Measurements from ENCODE around the gene PRKG2.

The PRKG2 gene

GRCh38 chr4:81042578-81043365 lies 172.2 kb downstream of the PRKG2 start:
- TF ChIP-seq, protein P1, sequence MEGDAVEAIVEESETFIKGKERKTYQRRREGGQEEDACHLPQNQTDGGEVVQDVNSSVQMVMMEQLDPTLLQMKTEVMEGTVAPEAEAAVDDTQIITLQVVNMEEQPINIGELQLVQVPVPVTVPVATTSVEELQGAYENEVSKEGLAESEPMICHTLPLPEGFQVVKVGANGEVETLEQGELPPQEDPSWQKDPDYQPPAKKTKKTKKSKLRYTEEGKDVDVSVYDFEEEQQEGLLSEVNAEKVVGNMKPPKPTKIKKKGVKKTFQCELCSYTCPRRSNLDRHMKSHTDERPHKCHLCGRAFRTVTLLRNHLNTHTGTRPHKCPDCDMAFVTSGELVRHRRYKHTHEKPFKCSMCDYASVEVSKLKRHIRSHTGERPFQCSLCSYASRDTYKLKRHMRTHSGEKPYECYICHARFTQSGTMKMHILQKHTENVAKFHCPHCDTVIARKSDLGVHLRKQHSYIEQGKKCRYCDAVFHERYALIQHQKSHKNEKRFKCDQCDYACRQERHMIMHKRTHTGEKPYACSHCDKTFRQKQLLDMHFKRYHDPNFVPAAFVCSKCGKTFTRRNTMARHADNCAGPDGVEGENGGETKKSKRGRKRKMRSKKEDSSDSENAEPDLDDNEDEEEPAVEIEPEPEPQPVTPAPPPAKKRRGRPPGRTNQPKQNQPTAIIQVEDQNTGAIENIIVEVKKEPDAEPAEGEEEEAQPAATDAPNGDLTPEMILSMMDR (IDR thresholded peaks at IDR 0.05; ENCODE audit: low read depth, low read length, missing control alignments), result no peak
- in situ Hi-C loops (cut with HindIII; ENCODE audit: low sequenced_read_pairs), result loop anchor here (25.0 kb wide), 1 partner anchor 680 kb away; no protein-coding TSS in a partner anchor

GRCh38 chr4:81040012-81040659 lies 174.9 kb downstream of the PRKG2 start:
- no peak overlapping the region for H3K4me3 ChIP-seq (ENCODE audit: low read depth, low read length)
- TF ChIP-seq, protein P1 (IDR thresholded peaks at IDR 0.05; ENCODE audit: low read depth, low read length, missing control alignments), result peak; percentile 65
- in situ Hi-C loops (cut with HindIII; ENCODE audit: low sequenced_read_pairs), result loop anchor here (25.0 kb wide), 1 partner anchor 678 kb away; no protein-coding TSS in a partner anchor
- DNase-seq (ENCODE audit: low read depth), result peak; percentile 29

More at GRCh38 chr4:81042578-81043365, 172.2 kb downstream of the PRKG2 start:
- H3K4me3 ChIP-seq (ENCODE audit: low read depth, low read length), result no peak overlapping the region
- no peak for DNase-seq (ENCODE audit: low read depth)

GRCh38 chr4:81039351-81039972 lies 175.6 kb downstream of the PRKG2 start:
- TF ChIP-seq, protein P1 (IDR thresholded peaks at IDR 0.05; ENCODE audit: low read depth, low read length, missing control alignments), result no peak
- H3K4me3 ChIP-seq (ENCODE audit: low read depth, low read length), result no peak overlapping the region
- in situ Hi-C loops (cut with HindIII; ENCODE audit: low sequenced_read_pairs), result loop anchor here (10.0 to 25.0 kb wide), 2 partner anchors 677 to 825 kb away; no protein-coding TSS in a partner anchor
- no peak for DNase-seq (ENCODE audit: low read depth)

DNA sequence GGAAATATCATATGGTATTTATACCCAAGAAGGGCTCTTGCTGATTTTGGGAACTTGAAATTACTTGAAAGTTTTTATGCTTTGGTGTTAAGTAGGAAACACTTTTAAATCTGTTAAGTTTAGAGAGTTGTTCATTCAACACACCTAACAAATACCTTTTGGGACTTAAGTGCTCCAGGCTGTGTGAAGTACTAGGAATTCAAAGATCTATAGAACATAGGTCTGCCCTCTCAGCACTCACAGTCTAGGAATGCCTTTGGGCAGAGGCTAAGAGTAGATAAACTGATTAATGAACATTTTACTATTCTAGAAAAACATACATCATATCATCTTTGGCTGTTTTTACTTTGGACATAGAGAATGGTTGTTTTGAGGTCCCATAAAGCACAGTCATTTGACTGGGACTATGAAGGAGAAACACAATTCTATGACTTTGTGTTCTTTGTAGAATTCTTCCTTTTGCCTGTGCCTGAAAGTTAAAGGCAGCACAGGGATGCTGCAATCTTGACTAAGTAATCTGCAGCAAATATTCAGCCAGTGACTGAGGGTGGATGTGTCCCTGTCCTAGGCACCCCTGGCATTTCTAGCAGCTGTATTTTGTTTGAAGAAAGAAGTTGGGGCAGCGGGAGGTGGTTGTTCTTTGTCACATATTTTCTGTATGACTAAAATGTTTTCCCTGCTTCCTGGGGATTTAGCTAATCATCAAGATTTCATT lies 176.2 kb downstream of the PRKG2 start:
- in situ Hi-C loops (cut with HindIII; ENCODE audit: low sequenced_read_pairs), result loop anchor here (10.0 to 25.0 kb wide), 2 partner anchors 676 to 824 kb away; no protein-coding TSS in a partner anchor
- no peak overlapping the region for H3K4me3 ChIP-seq (ENCODE audit: low read depth, low read length)

More for the DNA sequence above, 176.2 kb downstream of the PRKG2 start:
- TF ChIP-seq, protein P1 (IDR thresholded peaks at IDR 0.05; ENCODE audit: low read depth, low read length, missing control alignments), result no peak
- DNase-seq (ENCODE audit: low read depth), result no peak

All from astrocyte of the cerebellum (primary cell).